Stimulated activated CD4-positive, alpha-beta T cell treated with anti-CD3 and anti-CD28 coated beads, Interleukin-1b, Interleukin-23, amount 100 ng/mL, for 24 hours (primary cell): ENCODE measurements around the gene POM121.
A peak's percentile ranks its signal among the peaks of the same experiment; 100 is the strongest.
"Not testable (repeated sequence)": the region's sequence is repeated elsewhere in the genome, so short reads cannot be mapped to it uniquely, and the experiment has no call there.

Experiments
- DNase-seq, 4 experiments: peaks; one replicate each; pipeline ENCODE4 v3.0.0-alpha.2; 2020; ENCODE audit warnings: low read depth in 4 of 4, low spot score in 1 of 4

POM121 gene

DNA sequence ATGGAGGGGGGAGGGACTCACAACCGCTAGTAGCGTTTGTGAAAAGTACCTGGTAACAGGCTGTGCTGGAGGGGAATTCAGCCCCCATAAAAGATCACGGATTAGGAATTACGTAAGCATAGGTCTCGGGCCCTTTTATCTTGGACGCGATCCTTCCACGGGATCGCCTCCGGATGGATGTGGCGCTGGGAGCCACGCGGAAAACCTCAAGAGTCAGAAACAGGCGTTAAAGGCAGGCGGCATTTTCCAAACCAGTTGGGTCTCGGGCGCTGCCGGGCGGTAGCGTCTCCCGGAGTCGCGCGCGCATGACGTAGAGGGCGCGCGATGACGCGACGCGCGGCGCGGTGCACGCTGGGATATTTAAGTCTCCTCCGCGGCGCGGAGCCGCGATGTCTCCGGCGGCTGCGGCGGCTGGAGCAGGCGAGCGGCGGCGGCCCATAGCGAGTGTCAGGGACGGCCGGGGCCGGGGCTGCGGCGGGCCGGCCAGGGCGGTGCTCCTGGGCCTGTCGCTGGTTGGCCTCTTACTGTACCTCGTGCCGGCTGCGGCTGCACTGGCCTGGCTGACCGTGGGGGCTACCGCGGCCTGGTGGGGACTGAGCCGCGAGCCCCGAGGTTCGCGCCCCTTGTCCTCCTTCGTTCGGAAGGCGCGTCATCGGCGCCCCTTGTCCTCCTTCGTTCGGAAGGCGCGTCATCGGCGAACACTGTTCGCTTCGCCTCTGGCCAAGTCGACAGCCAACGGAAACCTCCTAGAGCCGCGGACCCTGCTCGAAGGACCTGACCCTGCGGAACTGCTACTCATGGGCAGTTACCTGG lies at the start of gene POM121:
POM121 (plus strand) TSS at position 363 of the 813 bp plus-strand sequence; CDS start at position 390, 27 bp downstream.
- peak; percentile 46 to 70 (median 70) for DNase-seq

DNA sequence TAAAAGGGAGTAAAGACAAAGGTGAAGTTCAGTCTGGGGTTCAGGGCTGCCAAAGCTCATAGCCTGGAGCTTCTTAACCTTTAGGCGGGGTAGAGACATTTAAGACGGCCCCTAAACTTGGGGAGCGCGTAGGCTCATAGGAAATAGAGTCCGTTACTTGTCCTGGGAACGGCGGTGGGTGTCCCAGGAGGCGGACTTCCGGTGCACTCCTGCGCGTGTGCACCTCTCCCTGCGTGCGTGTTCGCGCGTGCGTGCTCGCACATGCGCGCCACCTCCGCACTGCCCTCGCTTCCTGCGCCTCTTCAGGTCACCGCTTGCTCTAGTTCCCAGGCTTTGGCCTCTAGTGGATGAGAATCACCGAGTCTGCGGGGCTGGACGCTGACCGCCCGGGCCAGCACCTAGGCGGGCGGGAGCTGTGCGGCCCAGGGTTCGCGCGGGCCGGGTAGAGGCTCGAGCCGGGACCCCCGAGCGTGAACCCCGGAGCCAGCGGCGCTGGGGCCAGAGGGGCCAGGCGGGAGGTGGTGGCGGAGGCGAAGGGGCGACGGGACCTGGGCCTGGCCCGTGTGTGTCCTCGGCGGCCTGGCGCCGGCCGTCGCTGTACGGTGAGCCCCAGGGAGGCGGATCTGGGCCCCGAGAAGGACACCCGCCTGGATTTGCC lies 45.7 kb upstream of the POM121 start:
- DNase-seq, result peak; percentile 38 to 66 (median 51)

DNA sequence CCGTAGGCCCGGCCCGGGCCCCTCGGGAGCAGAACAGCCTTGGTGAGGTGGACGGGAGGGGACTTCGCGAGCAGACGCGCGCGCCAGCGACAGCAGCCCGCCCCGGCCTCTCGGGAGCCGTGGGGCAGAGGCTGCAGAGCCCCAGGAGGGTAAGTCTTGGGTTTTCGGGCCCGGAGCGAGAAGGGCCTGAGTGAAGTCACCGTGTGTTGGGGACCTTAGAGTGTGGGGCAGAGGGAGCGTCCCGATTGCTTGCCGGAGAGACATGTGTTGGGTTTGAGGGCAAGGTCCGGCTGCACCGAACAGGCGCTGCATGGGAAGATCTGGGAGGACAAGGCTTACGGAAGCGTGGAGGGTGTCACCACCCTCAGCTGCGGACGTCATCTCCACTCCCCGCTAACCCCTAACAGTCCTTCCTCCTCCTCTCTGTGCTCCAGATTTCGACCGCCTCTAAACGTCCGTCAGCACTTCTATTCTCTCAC lies 45.1 kb upstream of the POM121 start:
- DNase-seq, result peak in 2 of 4 experiments; percentile 19 to 30

DNA sequence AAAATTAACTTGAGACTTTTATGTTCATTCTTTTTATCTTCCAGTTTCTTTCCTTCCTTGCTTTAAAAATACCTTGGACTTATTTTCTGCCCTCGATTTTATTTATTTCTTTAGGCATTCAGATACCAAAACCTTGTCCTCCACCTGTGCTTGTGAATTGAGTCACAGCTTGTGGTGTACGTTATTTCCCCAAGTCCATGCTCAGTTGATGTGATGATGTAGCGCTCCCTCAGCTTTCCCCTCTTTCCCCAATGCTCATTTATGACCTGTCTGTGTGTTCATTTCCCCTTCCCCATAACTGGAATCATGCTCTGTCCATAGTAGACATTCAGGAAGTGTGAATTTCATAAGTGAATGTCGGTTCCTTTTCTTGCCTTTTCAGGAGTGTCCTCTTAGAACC lies 33.1 kb upstream of the POM121 start:
- DNase-seq, result not testable (repeated sequence)

DNA sequence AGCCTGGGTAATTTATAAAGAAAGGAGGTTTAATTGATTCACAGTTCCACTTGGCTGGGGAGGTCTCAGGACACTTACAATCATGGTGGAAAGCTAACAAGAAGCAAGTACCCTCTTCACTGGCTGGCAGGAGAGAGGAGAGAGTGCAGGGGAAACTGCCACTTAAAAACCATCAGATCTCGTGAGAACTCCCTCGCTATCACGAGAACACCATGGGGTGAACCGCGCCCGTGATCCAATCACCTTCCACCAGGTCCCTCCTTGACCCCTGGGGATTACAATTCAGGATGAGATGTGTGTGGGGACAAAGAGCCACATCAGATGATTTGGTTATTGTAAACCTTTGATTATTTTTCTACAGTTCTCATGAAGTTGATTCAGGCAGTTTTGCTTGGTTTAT lies 20.2 kb upstream of the POM121 start:
- not testable (repeated sequence) for DNase-seq

DNA sequence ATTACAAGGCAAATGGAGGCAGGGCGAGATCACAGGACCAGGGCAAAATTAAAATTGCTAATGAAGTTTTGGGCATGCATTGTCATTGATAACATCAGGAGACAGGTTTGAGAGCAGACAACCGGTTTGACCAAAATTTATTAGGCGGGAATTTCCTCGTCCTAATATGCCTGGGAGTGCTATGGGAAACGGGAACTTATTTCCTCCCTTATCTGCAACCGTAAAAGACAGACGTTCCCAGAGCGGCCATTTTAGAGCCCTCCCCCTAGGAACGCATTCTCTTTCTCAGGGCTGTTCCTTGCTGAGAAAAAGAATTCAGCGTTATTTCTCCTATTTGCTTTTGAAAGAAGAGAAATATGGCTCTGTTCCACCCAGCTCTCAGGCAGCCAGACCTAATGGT lies 16.5 kb upstream of the POM121 start:
- not testable (repeated sequence) for DNase-seq

DNA sequence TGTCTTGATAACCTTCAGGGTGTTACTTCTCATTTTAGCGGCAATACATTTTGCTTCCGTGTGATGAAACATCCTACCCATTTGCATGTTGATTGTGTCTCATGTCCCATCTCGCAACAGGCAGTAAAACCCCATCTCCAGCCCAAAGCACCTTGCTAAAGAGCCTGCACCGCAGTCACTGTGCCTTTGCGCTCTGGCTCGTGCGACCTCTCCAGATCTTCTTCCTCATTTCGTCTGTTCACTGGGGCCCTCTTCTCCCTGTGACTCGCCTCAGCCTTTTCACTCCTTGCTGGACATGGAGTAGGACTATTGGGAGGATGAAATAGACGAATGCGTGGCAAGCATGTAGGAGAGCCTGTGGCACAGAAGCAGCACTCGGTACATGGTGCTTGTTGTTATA lies 13.5 kb upstream of the POM121 start:
- DNase-seq, result not testable (repeated sequence)

DNA sequence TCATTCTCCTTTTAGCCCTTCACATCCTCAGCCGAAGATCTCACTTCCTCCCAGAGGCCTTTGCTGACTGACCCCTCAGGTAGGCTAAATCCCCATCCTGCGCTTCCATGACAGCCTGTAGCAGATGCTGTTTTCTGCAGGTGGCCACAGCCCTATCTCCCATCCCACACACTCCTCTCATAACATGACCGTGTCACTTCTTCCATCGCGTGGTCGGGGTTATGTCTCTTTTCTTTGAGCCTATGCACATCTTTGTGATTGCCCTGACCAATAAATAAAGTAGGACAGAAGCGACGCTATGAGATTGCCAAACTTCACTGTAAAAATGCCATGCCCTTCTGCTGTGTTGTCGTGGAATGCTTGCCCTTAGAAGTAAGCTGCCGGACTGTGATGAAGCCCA lies 11.1 kb upstream of the POM121 start:
- not testable (repeated sequence) for DNase-seq

DNA sequence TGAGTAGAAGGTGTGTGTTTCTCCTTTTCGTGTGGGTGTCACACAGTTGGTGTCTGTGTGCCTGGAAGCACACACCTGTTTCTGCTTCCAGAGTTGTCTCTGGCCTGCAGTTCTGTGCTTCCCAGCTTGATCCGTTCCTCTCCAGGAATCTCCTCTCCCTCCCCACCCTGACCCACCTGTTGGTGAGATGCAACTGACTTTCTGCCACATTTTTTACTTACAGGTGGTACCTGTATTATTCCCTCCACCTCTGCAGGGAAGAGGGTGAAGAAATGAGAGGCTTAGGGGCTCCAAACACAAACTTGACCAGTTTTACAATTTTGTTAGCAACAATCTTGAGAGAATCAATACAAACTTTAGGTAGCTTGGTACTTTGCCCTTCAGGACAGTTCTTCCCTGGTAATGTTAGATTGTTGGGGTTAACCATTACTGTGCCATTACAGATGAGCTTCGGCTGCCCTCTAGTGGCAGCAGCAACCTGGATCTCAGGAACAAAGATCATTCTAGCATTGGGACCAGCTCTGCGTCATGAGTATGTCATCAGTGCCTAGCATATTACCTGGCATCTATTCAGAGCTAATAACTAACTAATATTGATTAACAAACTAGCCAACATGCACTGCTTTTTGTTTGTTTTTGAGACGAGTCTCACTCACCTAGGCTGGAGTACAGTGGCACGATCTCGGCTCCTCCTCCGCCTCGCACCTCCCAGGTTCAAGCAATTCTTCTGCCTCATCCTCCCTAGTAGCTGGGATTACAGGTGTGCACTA lies 10.0 kb upstream of the POM121 start:
- peak in 3 of 4 experiments; percentile 11 to 28 (median 19) for DNase-seq

DNA sequence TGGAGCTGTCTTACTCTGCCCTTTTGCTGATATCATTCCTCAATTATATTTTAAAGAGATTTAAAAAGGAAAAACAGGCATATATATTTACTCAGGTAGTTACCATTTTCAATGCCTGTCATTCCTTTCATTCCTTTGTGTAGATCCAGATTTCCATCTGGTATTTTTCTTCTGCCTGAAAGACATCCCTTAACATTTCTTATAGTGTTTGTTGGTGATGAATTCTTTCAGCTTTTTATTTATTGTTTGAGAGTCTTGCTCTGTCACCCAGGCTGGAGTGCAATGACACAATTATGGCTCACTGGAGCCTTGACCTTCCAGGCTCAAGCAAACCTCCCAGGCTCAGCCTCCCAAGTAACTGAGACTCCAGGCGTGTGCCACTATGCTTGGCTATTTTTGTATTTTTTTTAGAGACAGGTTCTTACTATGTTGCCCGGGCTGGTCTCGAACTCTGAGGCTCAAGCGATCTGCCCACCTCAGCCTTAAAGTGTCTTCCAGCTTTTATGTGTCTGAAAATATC lies 5.6 kb upstream of the POM121 start:
- DNase-seq, result no peak

DNA sequence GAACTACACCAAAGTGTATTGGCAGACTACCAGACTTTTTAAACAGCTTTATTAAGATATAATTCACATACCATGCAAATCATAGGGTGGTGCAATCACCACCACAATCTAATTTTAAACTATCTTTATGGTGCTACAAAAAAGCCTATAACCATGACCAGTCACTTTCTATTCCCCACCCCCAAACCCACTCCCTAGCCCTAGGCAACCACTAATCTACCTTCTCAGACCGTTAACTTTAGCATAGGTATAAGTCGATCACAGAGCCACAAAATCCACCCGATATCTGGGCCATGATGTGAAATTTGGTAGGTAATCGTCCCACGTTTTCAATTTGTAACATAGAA lies 536 bp upstream of the POM121 start:
- DNase-seq, result no peak

DNA sequence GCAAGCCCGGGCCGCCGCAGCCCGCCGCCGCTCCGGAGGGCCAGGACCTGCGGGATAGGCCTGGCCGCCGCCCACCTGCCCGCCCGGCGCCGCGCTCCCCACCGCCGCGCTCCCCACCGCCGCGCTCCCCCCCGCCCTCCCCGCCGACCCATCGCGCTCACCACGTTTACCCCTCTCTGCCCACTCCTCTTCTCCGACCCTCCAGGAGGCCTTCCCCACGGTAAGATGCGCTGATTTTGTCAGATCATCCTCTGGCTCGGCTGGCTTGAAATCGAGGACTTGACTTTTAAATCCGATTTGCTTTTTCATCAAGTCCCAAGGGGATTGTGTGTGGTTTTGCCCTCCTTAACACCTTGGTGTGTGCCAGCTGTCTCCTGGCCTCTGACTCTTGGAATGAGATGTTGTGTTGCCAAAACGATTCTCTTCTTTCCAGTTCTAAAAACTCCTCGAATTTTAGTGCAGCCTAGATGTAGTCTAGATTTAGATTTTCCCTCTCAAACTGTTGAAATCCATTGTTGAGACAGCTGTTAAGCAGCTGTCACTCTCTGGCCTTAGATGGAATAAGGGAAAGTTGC lies 738 bp downstream of the POM121 start:
- no peak for DNase-seq

DNA sequence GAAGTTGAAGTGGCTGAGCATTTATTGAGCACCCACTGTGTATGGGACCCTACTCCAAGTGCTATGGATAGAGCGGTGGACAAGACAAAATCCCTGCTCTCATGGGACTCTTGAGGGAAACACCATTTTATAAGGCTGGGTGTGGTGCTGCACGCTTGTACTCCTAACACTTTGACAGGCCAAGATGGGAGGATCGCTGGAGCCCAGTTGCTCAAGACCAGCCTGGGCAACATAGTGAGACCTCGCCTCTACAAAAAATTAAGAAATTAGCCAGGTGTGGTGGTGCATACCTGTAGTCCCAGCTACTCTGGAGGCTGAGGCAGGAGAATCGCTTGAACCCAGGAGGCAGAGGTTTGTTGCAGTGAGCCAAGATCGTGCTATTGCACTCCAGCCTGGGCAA lies 2.9 kb downstream of the POM121 start:
- DNase-seq, result not testable (repeated sequence)

DNA sequence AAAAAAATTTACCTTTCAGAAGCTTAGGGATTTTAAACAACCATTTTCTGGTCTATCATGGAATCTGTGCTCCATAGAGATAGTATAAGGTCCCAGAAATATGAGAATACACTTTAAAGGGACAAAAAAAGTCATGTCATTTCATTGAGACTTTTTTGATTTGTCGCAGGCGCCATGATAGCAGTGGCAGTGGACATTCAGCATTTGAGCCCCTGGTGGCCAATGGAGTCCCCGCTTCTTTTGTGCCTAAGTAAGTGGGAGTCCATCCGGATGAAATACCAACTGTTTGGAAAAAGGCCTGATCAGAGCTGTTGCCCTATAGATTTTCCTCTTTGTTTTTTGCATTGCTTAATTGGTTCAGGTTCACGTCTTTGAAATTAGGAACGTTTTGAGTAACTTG lies 3.3 kb downstream of the POM121 start:
- not testable (repeated sequence) for DNase-seq

DNA sequence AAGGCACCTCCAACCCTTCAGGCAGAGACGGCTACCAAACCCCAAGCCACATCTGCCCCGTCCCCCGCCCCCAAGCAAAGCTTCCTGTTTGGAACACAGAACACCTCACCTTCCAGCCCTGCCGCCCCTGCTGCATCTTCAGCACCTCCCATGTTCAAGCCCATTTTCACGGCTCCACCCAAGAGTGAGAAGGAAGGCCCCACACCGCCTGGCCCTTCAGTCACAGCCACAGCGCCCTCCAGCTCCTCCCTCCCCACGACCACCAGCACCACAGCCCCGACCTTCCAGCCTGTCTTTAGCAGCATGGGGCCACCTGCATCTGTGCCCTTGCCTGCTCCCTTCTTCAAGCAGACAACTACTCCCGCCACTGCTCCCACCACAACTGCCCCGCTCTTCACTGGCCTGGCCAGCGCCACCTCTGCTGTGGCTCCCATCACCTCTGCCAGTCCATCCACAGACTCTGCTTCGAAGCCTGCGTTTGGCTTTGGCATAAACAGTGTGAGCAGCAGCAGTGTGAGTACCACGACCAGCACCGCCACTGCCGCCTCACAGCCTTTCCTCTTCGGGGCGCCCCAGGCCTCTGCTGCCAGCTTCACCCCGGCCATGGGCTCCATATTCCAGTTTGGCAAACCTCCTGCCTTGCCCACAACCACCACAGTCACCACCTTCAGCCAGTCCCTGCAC lies 17.3 kb downstream of the POM121 start:
- not testable (repeated sequence) for DNase-seq

DNA sequence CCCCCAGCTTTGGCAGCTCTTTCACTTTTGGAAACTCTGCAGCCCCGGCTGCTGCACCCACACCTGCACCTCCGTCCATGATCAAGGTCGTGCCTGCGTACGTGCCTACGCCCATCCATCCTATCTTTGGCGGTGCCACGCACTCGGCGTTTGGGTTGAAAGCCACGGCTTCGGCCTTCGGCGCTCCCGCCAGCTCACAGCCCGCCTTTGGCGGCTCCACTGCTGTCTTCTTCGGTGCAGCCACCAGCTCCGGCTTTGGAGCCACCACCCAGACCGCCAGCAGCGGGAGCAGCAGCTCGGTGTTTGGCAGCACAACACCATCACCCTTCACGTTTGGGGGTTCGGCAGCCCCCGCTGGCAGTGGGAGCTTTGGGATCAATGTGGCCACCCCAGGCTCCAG lies 18.1 kb downstream of the POM121 start:
- DNase-seq, result not testable (repeated sequence)

DNA sequence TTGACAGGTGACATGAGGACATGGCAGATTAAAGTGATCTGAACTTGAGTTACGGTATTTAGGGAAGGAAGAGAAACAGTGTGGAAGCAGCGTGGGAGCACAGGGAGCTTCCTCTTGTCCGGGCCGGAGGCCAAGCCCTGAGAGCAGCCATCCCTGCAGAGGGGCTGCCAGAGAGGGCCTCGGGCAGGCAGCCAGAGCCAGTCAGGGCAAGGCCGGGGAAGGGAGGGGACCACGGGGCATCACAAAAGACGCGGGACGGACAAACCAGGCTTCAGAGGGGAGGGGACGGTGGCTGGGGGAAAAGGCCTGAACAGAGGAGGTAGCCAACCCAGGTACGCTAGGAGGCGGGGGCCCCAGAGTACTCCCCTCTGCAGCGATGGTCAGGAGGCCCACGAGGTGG lies 20.0 kb downstream of the POM121 start:
- DNase-seq, result not testable (repeated sequence)

DNA sequence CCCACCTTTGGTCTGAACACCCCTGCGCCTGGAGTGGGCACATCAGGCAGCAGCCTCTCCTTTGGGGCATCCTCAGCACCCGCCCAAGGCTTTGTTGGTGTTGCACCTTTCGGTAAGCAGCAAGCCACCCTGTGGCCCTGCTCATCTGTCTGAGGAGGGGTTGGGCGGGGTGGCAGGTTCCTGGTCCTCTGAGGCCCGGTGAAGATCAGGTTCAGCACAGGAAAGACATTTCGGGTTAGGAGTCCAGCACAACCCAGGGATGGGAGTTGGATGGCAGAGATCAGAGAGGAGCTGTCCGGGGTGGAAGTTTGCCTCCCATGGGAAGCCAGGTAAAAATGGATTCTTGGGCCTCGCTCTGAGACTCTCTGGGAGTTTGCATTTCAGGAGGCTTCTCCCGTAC lies 20.7 kb downstream of the POM121 start:
- not testable (repeated sequence) for DNase-seq

DNA sequence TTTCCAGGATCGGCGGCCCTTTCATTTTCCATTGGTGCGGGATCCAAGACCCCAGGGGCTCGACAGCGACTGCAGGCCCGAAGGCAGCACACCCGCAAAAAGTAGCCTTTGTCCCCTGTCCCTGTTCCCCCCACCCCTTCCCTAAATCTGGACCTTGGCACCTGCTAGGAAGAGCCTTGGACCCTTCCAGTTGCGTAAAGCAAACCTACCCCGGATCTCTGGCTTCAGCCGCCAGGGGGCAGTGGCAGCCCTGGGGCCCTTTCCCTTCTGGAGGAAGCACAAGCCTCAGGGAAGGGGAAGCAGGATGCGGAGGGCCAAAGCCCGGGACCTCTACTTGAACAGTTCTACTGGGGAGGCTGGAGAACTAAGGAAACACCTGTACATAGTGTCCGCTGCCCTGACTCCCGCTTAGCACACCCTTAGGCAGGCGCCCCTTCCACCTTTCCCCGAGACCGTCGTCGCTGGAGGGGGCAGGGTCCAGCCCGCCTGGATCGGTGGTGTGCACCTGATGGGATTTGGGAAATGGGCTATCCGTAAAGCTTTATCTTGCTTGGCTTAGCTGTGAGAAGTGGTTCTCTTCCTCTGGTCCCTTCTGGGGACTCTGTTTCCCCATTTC lies 21.3 kb downstream of the POM121 start:
- DNase-seq, result not testable (repeated sequence)

DNA sequence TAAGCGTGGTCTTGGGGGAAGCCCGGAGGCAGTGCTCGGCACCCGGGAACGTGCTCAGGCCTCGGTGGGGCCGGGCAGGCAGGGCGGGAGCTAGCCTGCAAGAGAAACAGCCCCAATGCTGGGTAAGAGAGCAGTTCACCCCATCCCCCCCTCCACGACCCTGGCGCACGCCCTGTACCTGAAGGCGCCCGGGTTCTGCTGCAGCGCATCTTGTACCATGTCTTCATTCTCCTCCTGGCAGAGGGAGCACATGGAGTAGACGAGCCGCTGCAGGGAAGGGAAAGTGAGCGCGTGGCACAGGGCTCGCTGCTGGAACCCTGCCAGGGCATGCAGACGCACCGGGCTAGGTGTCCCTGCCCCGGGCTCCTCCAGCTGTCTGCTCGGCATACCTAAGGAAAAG lies 23.8 kb downstream of the POM121 start:
- DNase-seq, result not testable (repeated sequence)
